ENCODE data around the gene HSPA1B.
A peak's percentile ranks its signal among the peaks of the same experiment; 100 is the strongest.
"Not testable (repeated sequence)": the region's sequence is repeated elsewhere in the genome, so short reads cannot be mapped to it uniquely, and the experiment has no call there.

Gene HSPA1B

GRCh38 chr6:31823592-31824196 lies 3.8 kb upstream of the HSPA1B start:
- DNase-seq (ENCODE audit: low read depth, low spot score) = not testable (repeated sequence)
- H3K27ac ChIP-seq = peak overlapping the region; percentile 96

- no peak for DNase-seq (ENCODE audit: low read depth, low spot score)
- H3K27ac ChIP-seq = peak overlapping the region; percentile 96
Observed at GRCh38 chr6:31825553-31825952, 2.0 kb upstream of the HSPA1B start.

DNA sequence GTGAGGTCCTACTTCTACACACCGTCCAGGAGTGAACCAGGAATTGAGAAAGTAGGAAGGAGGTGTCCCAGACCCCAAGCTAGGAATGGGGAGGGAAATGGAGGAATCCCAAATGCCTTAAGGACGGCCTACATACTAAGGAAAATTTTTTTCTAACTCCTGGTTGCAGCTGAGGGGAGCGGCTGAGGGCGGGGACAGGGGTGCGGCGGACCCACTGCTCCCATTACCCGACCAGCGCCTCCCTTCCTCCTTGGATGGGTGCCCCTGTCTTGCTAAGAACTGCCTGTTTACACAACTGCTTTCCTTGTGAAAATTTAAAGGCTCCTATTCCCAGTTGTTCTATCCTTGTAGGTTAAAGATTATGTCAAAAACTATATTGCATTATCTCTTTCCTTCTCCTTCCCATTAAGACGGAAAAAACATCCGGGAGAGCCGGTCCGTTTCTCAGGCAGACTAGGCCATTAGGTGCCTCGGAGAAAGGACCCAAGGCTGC lies 699 bp upstream of the HSPA1B start:
- peak overlapping the region; percentile 96 for H3K27ac ChIP-seq
- DNase-seq (ENCODE audit: low read depth, low spot score) = no peak

- DNase-seq (ENCODE audit: low read depth, low spot score) = no peak
- H3K27ac ChIP-seq = peak overlapping the region; percentile 69
Observed at GRCh38 chr6:31829633-31830283, 2.2 kb downstream of the HSPA1B start.

- no peak for DNase-seq (ENCODE audit: low read depth, low spot score)
- H3K27ac ChIP-seq = peak overlapping the region; percentile 69
Observed at GRCh38 chr6:31830886-31831335, 3.4 kb downstream of the HSPA1B start.

- no peak for DNase-seq (ENCODE audit: low read depth, low spot score)
- peak overlapping the region; percentile 69 for H3K27ac ChIP-seq
Observed at GRCh38 chr6:31831350-31832215, 4.0 kb downstream of the HSPA1B start.

GRCh38 chr6:31834367-31835250 lies 7.1 kb downstream of the HSPA1B start:
- peak overlapping the region; percentile 87 for H3K27ac ChIP-seq
- no peak for DNase-seq (ENCODE audit: low read depth, low spot score)

- peak overlapping the region; percentile 87 for H3K27ac ChIP-seq
- DNase-seq (ENCODE audit: low read depth, low spot score) = no peak
Observed at GRCh38 chr6:31836047-31836473, 8.5 kb downstream of the HSPA1B start.

DNA sequence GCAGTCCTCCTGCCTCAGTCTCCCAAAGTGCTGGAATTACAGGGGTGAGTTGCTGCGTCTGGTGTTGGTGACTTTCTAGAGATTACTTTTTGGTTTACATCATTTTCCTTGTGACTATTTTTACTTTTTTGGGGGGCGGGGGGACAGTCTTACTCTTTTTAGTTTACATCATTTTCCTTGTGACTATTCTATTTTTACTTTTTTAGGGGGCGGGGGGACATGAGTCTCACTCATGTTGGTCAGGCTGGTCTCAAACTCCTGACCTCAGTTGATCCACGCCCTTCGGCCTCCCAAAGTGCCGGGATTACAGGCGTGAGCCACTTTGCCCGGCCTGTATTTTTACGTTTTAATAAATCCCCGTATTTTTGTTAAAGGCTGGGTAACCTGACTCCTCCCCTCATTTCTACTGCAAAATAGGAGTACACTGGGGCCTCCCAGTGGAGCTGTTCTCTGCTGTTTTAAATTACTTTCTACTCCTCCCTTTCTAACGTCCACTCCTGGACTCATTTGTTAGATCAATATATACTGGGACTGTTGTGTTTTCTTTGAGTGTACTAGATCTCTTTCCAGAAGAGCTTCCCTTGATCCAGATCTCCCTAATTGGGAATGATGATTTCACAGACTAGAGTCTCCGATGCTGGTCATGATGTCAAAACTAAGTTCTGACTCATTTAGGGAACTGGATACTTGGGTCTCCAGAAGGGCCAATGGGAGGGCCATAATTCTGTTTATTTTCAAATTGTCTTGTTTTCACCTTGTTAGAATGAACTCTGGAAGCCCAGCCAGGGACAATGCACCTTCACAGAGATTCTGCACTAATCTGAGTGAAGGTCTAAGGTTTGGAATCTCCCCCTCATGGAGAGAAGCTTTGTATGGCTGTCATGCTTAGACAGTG lies 9.2 kb downstream of the HSPA1B start:
- H3K27ac ChIP-seq = peak overlapping the region; percentile 87
- no peak for DNase-seq (ENCODE audit: low read depth, low spot score)

- H3K27ac ChIP-seq = peak overlapping the region; percentile 87
Observed at GRCh38 chr6:31837369-31838113, 10.0 kb downstream of the HSPA1B start.

DNA sequence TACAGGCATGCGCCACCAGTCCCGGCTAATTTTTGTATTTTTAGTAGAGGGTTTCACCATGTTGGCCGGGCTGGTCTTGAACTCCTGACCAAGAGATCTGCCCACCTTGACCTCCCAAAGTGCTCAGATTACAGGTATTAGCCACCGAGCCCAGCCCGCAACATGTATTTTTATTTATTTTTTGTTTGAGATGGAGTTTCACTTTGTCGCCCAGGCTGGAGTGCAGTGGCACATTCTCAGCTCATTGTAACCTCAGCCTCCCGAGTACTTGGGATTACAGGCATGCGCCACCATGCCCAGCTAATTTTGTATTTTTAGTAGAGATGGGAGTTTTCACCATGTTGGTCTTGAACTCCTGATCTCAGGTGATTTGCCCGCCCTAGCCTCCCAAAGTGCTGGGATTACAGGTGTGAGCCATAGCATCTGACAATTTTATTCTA lies 10.6 kb downstream of the HSPA1B start:
- not testable (repeated sequence) for DNase-seq (ENCODE audit: low read depth, low spot score)
- H3K27ac ChIP-seq = peak overlapping the region; percentile 87

More at GRCh38 chr6:31837369-31838113, 10.0 kb downstream of the HSPA1B start:
- no peak for DNase-seq (ENCODE audit: low read depth, low spot score)

- no peak overlapping the region for H3K27ac ChIP-seq
- no peak for DNase-seq (ENCODE audit: low read depth, low spot score)
Observed at GRCh38 chr6:31838968-31839367, 11.4 kb downstream of the HSPA1B start.

DNA sequence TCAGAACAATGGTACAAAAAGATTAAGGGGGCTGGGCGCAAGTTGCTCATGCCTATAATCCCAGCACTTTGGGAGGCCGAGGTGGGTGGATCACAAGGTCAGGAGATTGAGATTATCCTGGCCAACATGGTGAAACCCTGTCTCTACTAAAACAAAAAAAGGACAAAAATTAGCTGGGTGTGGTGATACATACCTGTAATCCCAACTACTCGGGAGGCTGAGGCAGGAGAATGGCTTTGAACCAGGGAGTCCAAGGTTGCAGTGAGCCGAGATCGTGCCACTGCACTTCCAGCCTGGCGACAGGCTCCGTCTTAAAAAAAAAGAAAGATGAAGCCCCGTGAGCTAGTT lies 12.2 kb downstream of the HSPA1B start:
- DNase-seq (ENCODE audit: low read depth, low spot score); H3K27ac ChIP-seq: not testable (repeated sequence)

- DNase-seq (ENCODE audit: low read depth, low spot score) = no peak
Observed at GRCh38 chr6:31842053-31842452, 14.5 kb downstream of the HSPA1B start.

DNA sequence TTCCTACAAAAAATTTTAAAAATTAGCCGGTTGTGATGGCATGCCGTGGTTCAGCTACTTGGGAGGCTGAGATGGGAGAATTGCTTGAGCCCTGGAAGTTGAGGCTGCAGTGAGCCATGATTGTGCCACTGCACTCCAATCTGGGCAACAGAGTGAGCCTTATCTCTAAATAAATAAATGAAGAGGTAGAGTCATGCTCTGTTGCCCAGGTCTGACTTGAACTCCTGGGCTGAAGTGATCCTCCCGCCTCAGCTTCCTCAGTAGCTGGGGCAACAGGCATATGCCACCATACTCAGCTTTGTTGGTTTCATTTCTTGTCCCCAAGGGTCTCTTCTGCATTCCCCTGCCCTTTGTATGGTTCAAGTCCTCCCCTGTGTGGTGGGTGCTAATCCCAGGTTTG lies 17.0 kb downstream of the HSPA1B start:
- no peak for DNase-seq (ENCODE audit: low read depth, low spot score)
- H3K27ac ChIP-seq = no peak overlapping the region

More at GRCh38 chr6:31842053-31842452, 14.5 kb downstream of the HSPA1B start:
- no peak overlapping the region for H3K27ac ChIP-seq

DNA sequence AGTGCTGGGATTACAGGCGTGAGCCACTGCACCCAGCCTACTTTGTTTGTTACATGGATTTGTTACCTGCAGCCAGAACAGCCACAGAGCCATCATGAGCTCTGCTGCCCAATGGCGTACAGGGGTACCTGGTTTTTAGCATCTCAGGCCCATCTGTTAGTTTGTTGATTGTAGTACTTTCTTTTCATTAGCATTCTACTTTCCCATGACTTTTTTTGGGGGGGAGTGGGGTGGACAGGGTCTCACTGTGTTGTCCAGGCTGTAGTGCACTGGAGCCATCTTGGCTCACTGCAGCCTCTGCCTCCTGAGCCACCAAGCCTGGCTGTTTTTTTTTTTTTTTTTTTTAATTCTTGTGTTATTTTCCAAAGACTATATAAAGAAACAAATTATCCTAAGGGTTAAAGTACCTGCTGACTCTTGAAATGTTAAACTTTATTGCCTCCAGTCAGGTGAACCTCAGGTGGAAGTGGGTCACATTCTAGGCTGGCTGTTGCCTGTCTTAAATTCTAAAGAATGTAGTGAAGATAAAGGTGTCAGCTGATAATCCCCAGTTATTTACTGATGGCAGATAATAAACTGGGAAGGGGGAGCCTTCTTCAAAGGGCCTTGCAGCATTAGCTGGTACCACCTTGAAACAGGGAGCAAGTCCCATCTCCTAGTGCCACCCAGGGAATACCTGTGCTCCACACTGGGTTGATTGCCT lies 19.9 kb downstream of the HSPA1B start:
- no peak overlapping the region for H3K27ac ChIP-seq
- no peak for DNase-seq (ENCODE audit: low read depth, low spot score)

- H3K27ac ChIP-seq = no peak overlapping the region
- no peak for DNase-seq (ENCODE audit: low read depth, low spot score)
Observed at GRCh38 chr6:31850765-31851484, 23.4 kb downstream of the HSPA1B start.

Data from epithelial cell of prostate (primary cell).